HepG2 (cell line): ENCODE results near the gene PRSS48. TPM values are rescaled to one million over a fixed set of nuclear protein-coding genes. Genes with fewer than 3 reads are reported as not detected.

Experiments
- ATF7 ChIP-seq, 2 experiments: fragments of 450-650 bp in 1 of 2; sonication (generic) in 1 of 2; formaldehyde crosslinking in 1 of 2; IDR thresholded peaks; 2 replicates each; pipeline versions ENCODE4 v1.4.0 to v1.6.1; 2016 to 2020; ENCODE audit warnings: antibody characterized with exemption in 1 of 2, mild to moderate bottlenecking in 1 of 2, missing genetic modification reagents in 1 of 2
- PAX8 ChIP-seq: sonication (generic); formaldehyde crosslinking; IDR thresholded peaks from 2 replicates; pipeline ENCODE4 v1.8.0; 2022; ENCODE audit warnings: mild to moderate bottlenecking, missing genetic modification reagents, borderline replicate concordance
- SAP130 ChIP-seq: IDR thresholded peaks from 2 replicates; pipeline ENCODE4 v1.6.1; 2016; ENCODE audit warnings: low read depth
- SOX6 ChIP-seq, 2 experiments: fragments of 450-650 bp in 1 of 2; sonication (generic) in 1 of 2; formaldehyde crosslinking in 1 of 2; IDR thresholded peaks; 2 replicates each; pipeline versions ENCODE4 v1.4.0 to v1.6.1; 2017 to 2020; ENCODE audit warnings: antibody characterized with exemption in 1 of 2, mild to moderate bottlenecking in 1 of 2, missing genetic modification reagents in 1 of 2
- STAG1 ChIP-seq: sonication (generic); formaldehyde crosslinking; IDR thresholded peaks from 2 replicates; pipeline ENCODE4 v1.4.0; 2020; ENCODE audit warnings: missing genetic modification reagents
- ZNF160 ChIP-seq: sonication (generic); formaldehyde crosslinking; IDR thresholded peaks from 2 replicates; pipeline ENCODE4 v1.8.0; 2022; ENCODE audit warnings: mild to moderate bottlenecking, inconsistent platforms, missing genetic modification reagents
- ZNF354B ChIP-seq: sonication (generic); formaldehyde crosslinking; IDR thresholded peaks from 2 replicates; pipeline ENCODE4 v1.8.0; 2022; ENCODE audit warnings: mild to moderate bottlenecking, missing genetic modification reagents
- ZNF776 ChIP-seq: sonication (generic); formaldehyde crosslinking; IDR thresholded peaks from 2 replicates; pipeline ENCODE4 v1.4.0; 2020; ENCODE audit warnings: mild to moderate bottlenecking, missing genetic modification reagents
- ZNF83 ChIP-seq: sonication (generic); formaldehyde crosslinking; IDR thresholded peaks from 2 replicates; pipeline ENCODE4 v1.4.0; 2020; ENCODE audit warnings: missing genetic modification reagents, mild to moderate bottlenecking, borderline replicate concordance
- ZSCAN30 ChIP-seq: sonication (generic); formaldehyde crosslinking; IDR thresholded peaks from 2 replicates; pipeline ENCODE4 v1.5.0; 2020; ENCODE audit warnings: mild to moderate bottlenecking, missing genetic modification reagents
- polyA plus RNA-seq, 8 experiments: library from polyadenylated mRNA; depleted of rRNA in 3 of 8; stranded (reverse) in 7 of 8; unstranded in 1 of 8; fragments of >200 nt; fragmentation: Illumina TruSeq in 4 of 8; extraction: Trizol in 4 of 8; gene quantifications; 2 replicates each; pipeline versions ENCODE4 v1.2.1 to v1.2.3, GENCODE V29; 2011 to 2016; ENCODE audit warnings: low read depth in 4 of 8, missing spikeins in 1 of 8, mixed read lengths in 1 of 8; ENCODE audit not compliant: insufficient read depth in 1 of 8
- total RNA-seq, 5 experiments: library from RNA; depleted of rRNA; stranded (reverse); fragments of >200 nt; fragmentation: Illumina TruSeq; extraction: Trizol; gene quantifications; 2 replicates each; pipeline ENCODE4 v1.2.3, GENCODE V29; 2016; ENCODE audit warnings: low read depth in 1 of 5
- TF ChIP-seq, protein P1 (sequence below): sonication (generic); formaldehyde crosslinking; IDR thresholded peaks from 2 replicates; pipeline ENCODE4 v1.4.0; 2020; ENCODE audit warnings: mild to moderate bottlenecking, missing genetic modification reagents, borderline replicate concordance
- TF ChIP-seq, protein P2 (sequence below): sonication (generic); formaldehyde crosslinking; IDR thresholded peaks from 2 replicates; pipeline ENCODE4 v1.4.0; 2020; ENCODE audit warnings: missing genetic modification reagents, borderline replicate concordance
- TF ChIP-seq, protein P3 (sequence below): IDR thresholded peaks from 2 replicates; pipeline ENCODE4 v1.6.1; 2016; ENCODE audit warnings: low read depth, borderline replicate concordance
- TF ChIP-seq, protein P4 (sequence below): fragments of 450-650 bp; IDR thresholded peaks from 2 replicates; pipeline ENCODE4 v1.6.1; 2017
- TF ChIP-seq, protein P5 (sequence below): sonication (generic); formaldehyde crosslinking; IDR thresholded peaks from 2 replicates; pipeline ENCODE4 v1.4.0; 2020; ENCODE audit warnings: missing genetic modification reagents
- TF ChIP-seq, protein P6 (sequence below): IDR thresholded peaks from 2 replicates; pipeline ENCODE4 v1.6.1; 2016; ENCODE audit warnings: missing compliant biosample characterization, missing genetic modification reagents, borderline replicate concordance

PRSS48 gene
- total and polyA plus RNA-seq, 2 of the 13 experiments (the other 11 are each of a cell fraction or from before 2014, with no cell fraction given) = not detected

DNA sequence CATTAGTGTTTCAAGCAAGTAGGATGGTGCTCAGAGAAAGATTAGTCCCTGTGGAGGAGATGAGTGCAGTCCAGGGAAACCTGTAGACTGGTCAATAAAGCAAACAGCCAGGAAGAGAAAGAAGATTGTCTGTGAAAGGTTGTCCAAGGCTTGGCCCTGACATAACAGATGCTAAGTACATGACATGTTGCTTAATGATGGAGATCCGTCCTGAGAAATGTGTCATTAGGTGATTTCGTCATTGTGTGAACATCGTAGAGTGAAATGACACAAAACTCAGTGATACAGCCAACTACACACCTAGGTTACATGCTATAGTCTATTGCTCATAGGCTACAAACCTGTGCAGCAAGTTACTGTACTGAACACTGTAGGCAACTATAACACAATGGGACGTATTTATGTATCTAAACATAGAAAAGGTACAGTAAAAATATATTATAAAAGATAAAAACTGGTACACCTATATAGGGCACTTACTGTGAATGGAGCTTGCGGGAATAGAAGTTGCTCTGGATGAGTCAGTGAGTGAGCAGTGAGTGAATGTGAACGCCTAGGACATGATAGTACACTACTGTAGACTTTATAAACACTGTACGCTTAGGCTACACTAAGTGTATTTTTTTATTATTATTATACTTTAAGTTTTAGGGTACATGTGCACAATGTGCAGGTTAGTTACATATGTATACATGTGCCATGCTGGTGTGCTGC is 9.0 kb upstream of the PRSS48 start (continued):
- TF ChIP-seq, protein P1, sequence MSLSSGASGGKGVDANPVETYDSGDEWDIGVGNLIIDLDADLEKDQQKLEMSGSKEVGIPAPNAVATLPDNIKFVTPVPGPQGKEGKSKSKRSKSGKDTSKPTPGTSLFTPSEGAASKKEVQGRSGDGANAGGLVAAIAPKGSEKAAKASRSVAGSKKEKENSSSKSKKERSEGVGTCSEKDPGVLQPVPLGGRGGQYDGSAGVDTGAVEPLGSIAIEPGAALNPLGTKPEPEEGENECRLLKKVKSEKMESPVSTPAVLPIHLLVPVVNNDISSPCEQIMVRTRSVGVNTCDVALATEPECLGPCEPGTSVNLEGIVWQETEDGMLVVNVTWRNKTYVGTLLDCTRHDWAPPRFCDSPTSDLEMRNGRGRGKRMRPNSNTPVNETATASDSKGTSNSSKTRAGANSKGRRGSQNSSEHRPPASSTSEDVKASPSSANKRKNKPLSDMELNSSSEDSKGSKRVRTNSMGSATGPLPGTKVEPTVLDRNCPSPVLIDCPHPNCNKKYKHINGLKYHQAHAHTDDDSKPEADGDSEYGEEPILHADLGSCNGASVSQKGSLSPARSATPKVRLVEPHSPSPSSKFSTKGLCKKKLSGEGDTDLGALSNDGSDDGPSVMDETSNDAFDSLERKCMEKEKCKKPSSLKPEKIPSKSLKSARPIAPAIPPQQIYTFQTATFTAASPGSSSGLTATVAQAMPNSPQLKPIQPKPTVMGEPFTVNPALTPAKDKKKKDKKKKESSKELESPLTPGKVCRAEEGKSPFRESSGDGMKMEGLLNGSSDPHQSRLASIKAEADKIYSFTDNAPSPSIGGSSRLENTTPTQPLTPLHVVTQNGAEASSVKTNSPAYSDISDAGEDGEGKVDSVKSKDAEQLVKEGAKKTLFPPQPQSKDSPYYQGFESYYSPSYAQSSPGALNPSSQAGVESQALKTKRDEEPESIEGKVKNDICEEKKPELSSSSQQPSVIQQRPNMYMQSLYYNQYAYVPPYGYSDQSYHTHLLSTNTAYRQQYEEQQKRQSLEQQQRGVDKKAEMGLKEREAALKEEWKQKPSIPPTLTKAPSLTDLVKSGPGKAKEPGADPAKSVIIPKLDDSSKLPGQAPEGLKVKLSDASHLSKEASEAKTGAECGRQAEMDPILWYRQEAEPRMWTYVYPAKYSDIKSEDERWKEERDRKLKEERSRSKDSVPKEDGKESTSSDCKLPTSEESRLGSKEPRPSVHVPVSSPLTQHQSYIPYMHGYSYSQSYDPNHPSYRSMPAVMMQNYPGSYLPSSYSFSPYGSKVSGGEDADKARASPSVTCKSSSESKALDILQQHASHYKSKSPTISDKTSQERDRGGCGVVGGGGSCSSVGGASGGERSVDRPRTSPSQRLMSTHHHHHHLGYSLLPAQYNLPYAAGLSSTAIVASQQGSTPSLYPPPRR (CRISPR knock-in tag) = peak; percentile 49; the same call in 1 of the 2 replicates
- no peak for TF ChIP-seq SOX6 (IDR thresholded peaks at IDR 0.05)
- peak; percentile 15; the same call in 1 of the 2 replicates for TF ChIP-seq SOX6 (CRISPR knock-in tag; IDR thresholded peaks at IDR 0.05)
- TF ChIP-seq SAP130 = peak; percentile 13; the same call in 1 of the 2 replicates
- TF ChIP-seq ZNF160 = no peak
- TF ChIP-seq, protein P2, sequence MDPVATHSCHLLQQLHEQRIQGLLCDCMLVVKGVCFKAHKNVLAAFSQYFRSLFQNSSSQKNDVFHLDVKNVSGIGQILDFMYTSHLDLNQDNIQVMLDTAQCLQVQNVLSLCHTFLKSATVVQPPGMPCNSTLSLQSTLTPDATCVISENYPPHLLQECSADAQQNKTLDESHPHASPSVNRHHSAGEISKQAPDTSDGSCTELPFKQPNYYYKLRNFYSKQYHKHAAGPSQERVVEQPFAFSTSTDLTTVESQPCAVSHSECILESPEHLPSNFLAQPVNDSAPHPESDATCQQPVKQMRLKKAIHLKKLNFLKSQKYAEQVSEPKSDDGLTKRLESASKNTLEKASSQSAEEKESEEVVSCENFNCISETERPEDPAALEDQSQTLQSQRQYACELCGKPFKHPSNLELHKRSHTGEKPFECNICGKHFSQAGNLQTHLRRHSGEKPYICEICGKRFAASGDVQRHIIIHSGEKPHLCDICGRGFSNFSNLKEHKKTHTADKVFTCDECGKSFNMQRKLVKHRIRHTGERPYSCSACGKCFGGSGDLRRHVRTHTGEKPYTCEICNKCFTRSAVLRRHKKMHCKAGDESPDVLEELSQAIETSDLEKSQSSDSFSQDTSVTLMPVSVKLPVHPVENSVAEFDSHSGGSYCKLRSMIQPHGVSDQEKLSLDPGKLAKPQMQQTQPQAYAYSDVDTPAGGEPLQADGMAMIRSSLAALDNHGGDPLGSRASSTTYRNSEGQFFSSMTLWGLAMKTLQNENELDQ (CRISPR knock-in tag) = no peak
- no peak for TF ChIP-seq PAX8 (CRISPR knock-in tag)
- TF ChIP-seq ZSCAN30 (CRISPR knock-in tag) = no peak
- TF ChIP-seq, protein P3, sequence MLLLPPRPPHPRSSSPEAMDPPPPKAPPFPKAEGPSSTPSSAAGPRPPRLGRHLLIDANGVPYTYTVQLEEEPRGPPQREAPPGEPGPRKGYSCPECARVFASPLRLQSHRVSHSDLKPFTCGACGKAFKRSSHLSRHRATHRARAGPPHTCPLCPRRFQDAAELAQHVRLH (CRISPR knock-in tag) = no peak
- TF ChIP-seq, protein P4, sequence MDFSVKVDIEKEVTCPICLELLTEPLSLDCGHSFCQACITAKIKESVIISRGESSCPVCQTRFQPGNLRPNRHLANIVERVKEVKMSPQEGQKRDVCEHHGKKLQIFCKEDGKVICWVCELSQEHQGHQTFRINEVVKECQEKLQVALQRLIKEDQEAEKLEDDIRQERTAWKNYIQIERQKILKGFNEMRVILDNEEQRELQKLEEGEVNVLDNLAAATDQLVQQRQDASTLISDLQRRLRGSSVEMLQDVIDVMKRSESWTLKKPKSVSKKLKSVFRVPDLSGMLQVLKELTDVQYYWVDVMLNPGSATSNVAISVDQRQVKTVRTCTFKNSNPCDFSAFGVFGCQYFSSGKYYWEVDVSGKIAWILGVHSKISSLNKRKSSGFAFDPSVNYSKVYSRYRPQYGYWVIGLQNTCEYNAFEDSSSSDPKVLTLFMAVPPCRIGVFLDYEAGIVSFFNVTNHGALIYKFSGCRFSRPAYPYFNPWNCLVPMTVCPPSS = no peak
- TF ChIP-seq, protein P5, sequence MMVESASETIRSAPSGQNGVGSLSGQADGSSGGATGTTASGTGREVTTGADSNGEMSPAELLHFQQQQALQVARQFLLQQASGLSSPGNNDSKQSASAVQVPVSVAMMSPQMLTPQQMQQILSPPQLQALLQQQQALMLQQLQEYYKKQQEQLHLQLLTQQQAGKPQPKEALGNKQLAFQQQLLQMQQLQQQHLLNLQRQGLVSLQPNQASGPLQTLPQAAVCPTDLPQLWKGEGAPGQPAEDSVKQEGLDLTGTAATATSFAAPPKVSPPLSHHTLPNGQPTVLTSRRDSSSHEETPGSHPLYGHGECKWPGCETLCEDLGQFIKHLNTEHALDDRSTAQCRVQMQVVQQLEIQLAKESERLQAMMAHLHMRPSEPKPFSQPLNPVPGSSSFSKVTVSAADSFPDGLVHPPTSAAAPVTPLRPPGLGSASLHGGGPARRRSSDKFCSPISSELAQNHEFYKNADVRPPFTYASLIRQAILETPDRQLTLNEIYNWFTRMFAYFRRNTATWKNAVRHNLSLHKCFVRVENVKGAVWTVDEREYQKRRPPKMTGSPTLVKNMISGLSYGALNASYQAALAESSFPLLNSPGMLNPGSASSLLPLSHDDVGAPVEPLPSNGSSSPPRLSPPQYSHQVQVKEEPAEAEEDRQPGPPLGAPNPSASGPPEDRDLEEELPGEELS = peak; percentile 42; the same call in 1 of the 2 replicates
- TF ChIP-seq ZNF776 (CRISPR knock-in tag) = no peak
- TF ChIP-seq, protein P6, sequence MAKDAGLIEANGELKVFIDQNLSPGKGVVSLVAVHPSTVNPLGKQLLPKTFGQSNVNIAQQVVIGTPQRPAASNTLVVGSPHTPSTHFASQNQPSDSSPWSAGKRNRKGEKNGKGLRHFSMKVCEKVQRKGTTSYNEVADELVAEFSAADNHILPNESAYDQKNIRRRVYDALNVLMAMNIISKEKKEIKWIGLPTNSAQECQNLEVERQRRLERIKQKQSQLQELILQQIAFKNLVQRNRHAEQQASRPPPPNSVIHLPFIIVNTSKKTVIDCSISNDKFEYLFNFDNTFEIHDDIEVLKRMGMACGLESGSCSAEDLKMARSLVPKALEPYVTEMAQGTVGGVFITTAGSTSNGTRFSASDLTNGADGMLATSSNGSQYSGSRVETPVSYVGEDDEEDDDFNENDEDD (CRISPR knock-in tag) = no peak
- TF ChIP-seq ATF7 (IDR thresholded peaks at IDR 0.05) = peak; percentile 58
- no peak for TF ChIP-seq ATF7 (CRISPR knock-in tag; IDR thresholded peaks at IDR 0.05)
- TF ChIP-seq ZNF354B = no peak
- TF ChIP-seq STAG1 = no peak
- no peak for TF ChIP-seq ZNF83 (CRISPR knock-in tag)
